Measurements from ENCODE around the gene AQR.

DNA sequence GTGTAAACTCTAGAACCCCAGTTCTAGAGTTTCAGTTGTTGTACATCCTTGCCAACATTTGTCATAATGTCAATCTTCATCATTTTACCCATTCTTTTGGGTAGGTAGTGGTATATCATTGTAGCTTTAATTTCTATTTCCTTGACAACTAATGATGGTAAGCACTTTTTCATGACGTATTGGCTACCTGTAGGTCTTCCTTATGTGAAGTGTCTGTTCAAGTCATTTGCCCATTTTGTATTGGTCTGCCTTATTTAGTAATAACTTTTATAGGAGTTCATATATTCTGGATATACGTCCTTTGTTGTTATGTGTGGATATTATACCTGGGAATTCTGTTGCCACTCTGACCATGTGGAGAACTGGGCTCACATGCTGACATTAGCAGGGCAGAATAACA, 100.4 kb downstream of the AQR start:
- no peak for TF ChIP-seq GATA3 (IDR thresholded peaks at IDR 0.05; ENCODE audit: low read depth, low read length)
- TF ChIP-seq GATA2 (IDR thresholded peaks at IDR 0.05; ENCODE audit: low read depth, low read length), result no peak

All from SH-SY5Y (cell line).